ENCODE measurements around the gene KRTAP1-4.

DNA sequence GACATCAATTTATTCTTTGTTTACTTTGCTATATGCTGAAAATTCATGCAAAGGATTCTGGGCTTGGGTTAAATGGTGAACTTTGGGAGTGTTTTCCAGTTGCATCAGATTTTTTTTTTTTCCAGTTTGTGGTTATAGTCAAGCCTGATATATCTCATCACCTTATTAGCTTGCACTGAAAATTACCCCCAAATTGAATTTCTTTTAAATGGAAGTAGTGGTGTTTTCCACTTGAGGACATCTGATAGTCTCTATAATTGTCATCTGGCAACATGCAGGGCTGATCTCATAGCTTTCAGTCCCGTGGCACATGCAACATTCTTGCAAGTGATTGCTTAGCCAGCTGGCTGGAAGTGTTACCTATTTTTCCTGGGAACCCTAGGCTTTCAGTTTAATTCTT lies 16.4 kb downstream of the KRTAP1-4 start:
- TF ChIP-seq CTCF (IDR thresholded peaks at IDR 0.05; ENCODE audit: low read length) (no peak), EZH2 (IDR thresholded peaks at IDR 0.05; ENCODE audit: borderline replicate concordance, low read length) (no peak)
